ENCODE measurements around the gene BIRC3.

The BIRC3 gene

GRCh38 chr11:102317099-102317767, at the start of gene BIRC3:
BIRC3 (plus strand) TSS chr11:102317484; CDS start chr11:102324510, 7,026 bp downstream.
- Histone ChIP-seq H3K9ac (ENCODE audit: low read depth in 1 of 2, low read length in 2 of 2) (peak within 1 kb of the TSS; percentile 65 to 87), H3K4me1 (ENCODE audit: control insufficient read depth in 1 of 2, insufficient read depth in 2 of 2, low read length in 2 of 2) (peaks cover 43 to 44% of the 10 kb centered on the region in 2 donors), H3K27me3 (ENCODE audit: control insufficient read depth in 1 of 2, insufficient read depth in 2 of 2, low read length in 2 of 2) (no peaks in the 10 kb centered on the region), H3K36me3 (ENCODE audit: control insufficient read depth in 1 of 2, insufficient read depth in 2 of 2, low read length in 2 of 2) (no peaks in the 10 kb centered on the region), H3K27ac (ENCODE audit: low read depth, low read length) (peak within 1 kb of the TSS; percentile 64), H3K4me3 (ENCODE audit: low read depth in 1 of 2, low read length in 2 of 2) (peak within 1 kb of the TSS; percentile 72 to 78), H3K9me3 (ENCODE audit: control insufficient read depth in 1 of 2, low read length in 2 of 2) (no peaks in the 10 kb centered on the region)

DNA sequence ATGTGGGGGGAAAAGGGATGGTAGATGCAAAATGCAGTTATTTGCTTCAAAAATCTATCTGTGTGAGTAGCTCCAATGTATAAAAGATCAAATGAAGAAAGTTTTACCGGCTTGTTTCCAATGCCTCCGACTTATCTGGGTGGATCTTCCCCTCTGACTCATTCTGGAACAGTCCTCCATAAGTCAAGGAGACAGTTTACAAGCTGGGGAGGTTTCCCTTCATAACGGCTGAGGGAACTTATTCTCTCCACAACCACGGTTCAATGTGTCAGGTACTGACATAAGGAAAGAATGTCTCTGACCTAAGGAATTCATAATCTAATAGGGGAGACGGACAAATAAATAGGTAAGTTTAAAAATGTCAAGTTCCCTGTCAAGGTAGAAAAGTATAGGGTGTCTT, 49.7 kb upstream of the BIRC3 start:
- no peaks in the 10 kb centered on the region for H3K36me3 ChIP-seq (ENCODE audit: control insufficient read depth in 1 of 2, insufficient read depth in 2 of 2, low read length in 2 of 2)
- H3K4me3 ChIP-seq (ENCODE audit: low read depth in 1 of 2, low read length in 2 of 2), result peak overlapping the region; percentile 79 to 86
- H3K4me1 ChIP-seq (ENCODE audit: control insufficient read depth in 1 of 2, insufficient read depth in 2 of 2, low read length in 2 of 2), result peaks cover 27 to 39% of the 10 kb centered on the region in 2 donors
- H3K27ac ChIP-seq (ENCODE audit: low read depth, low read length), result no peak overlapping the region
- H3K9ac ChIP-seq (ENCODE audit: low read depth in 1 of 2, low read length in 2 of 2), result peak overlapping the region; percentile 54 to 85
- H3K9me3 ChIP-seq (ENCODE audit: control insufficient read depth in 1 of 2, low read length in 2 of 2), result no peaks in the 10 kb centered on the region
- no peaks in the 10 kb centered on the region for H3K27me3 ChIP-seq (ENCODE audit: control insufficient read depth in 1 of 2, insufficient read depth in 2 of 2, low read length in 2 of 2)

- H3K9ac ChIP-seq (ENCODE audit: low read depth in 1 of 2, low read length in 2 of 2), result peak overlapping the region; percentile 63 to 85
- no peaks in the 10 kb centered on the region for H3K36me3 ChIP-seq (ENCODE audit: control insufficient read depth in 1 of 2, insufficient read depth in 2 of 2, low read length in 2 of 2)
- H3K27ac ChIP-seq (ENCODE audit: low read depth, low read length), result peak overlapping the region; percentile 35
Measured at GRCh38 chr11:102268083-102268984, 49.0 kb upstream of the BIRC3 start.

GRCh38 chr11:102268985-102269470, 48.3 kb upstream of the BIRC3 start:
- Histone ChIP-seq H3K27ac (ENCODE audit: low read depth, low read length) (no peak overlapping the region), H3K9ac (ENCODE audit: low read depth in 1 of 2, low read length in 2 of 2) (peak overlapping the region; percentile 63 to 64), H3K4me3 (ENCODE audit: low read depth in 1 of 2, low read length in 2 of 2) (peak overlapping the region; percentile 79 to 86)

More at GRCh38 chr11:102268083-102268984, 49.0 kb upstream of the BIRC3 start:
- Histone ChIP-seq H3K9me3 (ENCODE audit: control insufficient read depth in 1 of 2, low read length in 2 of 2) (no peaks in the 10 kb centered on the region), H3K4me1 (ENCODE audit: control insufficient read depth in 1 of 2, insufficient read depth in 2 of 2, low read length in 2 of 2) (peaks cover 27 to 40% of the 10 kb centered on the region in 2 donors), H3K4me3 (ENCODE audit: low read depth in 1 of 2, low read length in 2 of 2) (peak overlapping the region; percentile 79 to 86), H3K27me3 (ENCODE audit: control insufficient read depth in 1 of 2, insufficient read depth in 2 of 2, low read length in 2 of 2) (no peaks in the 10 kb centered on the region)

DNA sequence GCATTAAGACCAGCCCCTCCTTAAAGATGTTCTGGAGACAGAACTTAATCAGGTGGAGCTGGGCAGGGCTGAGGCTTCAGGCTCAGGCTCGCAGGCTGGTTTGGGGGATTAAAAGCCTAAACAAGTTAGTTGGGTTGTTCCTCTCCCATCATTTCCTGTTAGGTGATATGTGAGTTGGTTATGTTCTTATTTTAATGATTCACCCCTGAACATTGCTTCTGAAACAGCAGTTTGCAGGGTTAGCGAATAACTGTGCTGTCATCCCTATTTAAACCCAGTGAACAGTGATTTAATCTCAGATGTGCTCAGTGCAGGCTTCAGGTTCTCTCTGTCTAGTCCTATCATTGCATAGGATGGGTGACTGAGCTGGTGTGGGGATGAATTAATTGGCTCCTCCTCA, 47.4 kb upstream of the BIRC3 start:
- Histone ChIP-seq H3K36me3 (ENCODE audit: control insufficient read depth in 1 of 2, insufficient read depth in 2 of 2, low read length in 2 of 2) (no peaks in the 10 kb centered on the region), H3K4me1 (ENCODE audit: control insufficient read depth in 1 of 2, insufficient read depth in 2 of 2, low read length in 2 of 2) (peaks cover 27 to 40% of the 10 kb centered on the region in 2 donors), H3K27me3 (ENCODE audit: control insufficient read depth in 1 of 2, insufficient read depth in 2 of 2, low read length in 2 of 2) (no peaks in the 10 kb centered on the region), H3K9ac (ENCODE audit: low read depth in 1 of 2, low read length in 2 of 2) (peak overlapping the region in 1 of 2 donors; percentile 2), H3K9me3 (ENCODE audit: control insufficient read depth in 1 of 2, low read length in 2 of 2) (peaks cover 0 to 2% of the 10 kb centered on the region in 2 donors), H3K27ac (ENCODE audit: low read depth, low read length) (no peak overlapping the region), H3K4me3 (ENCODE audit: low read depth in 1 of 2, low read length in 2 of 2) (no peak overlapping the region)

More at GRCh38 chr11:102268985-102269470, 48.3 kb upstream of the BIRC3 start:
- Histone ChIP-seq H3K4me1 (ENCODE audit: control insufficient read depth in 1 of 2, insufficient read depth in 2 of 2, low read length in 2 of 2) (peaks cover 27 to 40% of the 10 kb centered on the region in 2 donors), H3K36me3 (ENCODE audit: control insufficient read depth in 1 of 2, insufficient read depth in 2 of 2, low read length in 2 of 2) (no peaks in the 10 kb centered on the region), H3K9me3 (ENCODE audit: control insufficient read depth in 1 of 2, low read length in 2 of 2) (no peaks in the 10 kb centered on the region), H3K27me3 (ENCODE audit: control insufficient read depth in 1 of 2, insufficient read depth in 2 of 2, low read length in 2 of 2) (no peaks in the 10 kb centered on the region)

DNA sequence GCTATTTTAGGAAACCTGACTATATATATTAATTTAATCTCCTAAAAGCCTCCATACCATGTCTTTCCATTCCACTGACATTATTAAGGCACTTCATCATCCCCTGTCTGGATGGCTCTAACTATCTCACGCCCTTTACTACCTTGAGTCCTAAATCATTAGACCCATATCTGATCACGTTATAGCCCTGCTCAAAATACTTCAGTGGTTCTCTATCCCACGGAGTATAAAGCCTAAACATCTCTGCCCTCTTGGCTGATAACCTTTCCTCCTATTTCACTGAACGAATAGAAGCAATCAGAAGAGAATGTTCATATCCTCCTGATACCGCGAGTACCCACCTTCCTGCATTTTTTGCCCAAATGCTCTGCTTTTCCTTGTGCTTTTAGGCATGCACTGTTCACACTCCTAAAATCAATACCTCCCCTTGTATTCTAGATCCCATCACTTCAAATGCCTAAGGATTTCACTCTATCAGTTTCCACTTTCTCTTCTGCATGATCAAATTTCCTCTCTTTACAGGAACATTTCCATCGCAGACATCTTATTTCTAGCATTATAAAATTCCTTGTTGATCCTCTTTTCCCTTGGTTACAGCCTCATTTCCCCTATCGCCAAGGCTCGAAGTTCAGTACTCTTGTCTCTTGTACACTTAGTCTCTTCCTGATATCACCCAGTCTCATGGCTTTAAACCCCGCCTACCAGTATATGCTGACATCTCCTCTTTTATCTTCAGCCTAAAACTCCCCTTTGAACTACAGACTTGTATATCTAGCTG, 45.0 kb upstream of the BIRC3 start:
- peak overlapping the region in 1 of 2 donors; percentile 41 for H3K4me3 ChIP-seq (ENCODE audit: low read depth in 1 of 2, low read length in 2 of 2)

DNA sequence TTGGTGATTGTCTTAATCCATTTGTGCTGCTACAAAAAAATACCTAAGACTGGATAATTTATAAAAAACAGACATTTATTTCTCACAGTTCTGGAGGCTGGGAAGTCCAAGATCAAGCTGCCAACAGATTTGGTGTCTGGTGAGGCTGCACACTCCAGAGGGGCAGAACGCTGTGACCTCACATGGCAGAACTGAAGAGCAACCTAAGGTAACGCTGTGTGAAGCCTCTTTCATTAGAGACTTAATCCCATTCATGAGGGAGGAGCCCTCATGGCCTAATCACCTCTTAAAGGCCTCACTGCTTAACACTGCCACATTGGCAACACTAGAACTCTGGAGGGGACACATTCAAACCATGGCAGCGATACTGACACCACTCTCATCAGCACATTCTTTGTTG, 42.7 kb upstream of the BIRC3 start:
- H3K27ac ChIP-seq (ENCODE audit: low read depth, low read length), result no peak overlapping the region
- H3K4me3 ChIP-seq (ENCODE audit: low read depth in 1 of 2, low read length in 2 of 2), result no peak overlapping the region
- no peaks in the 10 kb centered on the region for H3K27me3 ChIP-seq (ENCODE audit: control insufficient read depth in 1 of 2, insufficient read depth in 2 of 2, low read length in 2 of 2)
- no peak overlapping the region for H3K9ac ChIP-seq (ENCODE audit: low read depth in 1 of 2, low read length in 2 of 2)
- peaks cover 0 to 2% of the 10 kb centered on the region in 2 donors for H3K9me3 ChIP-seq (ENCODE audit: control insufficient read depth in 1 of 2, low read length in 2 of 2)
- H3K36me3 ChIP-seq (ENCODE audit: control insufficient read depth in 1 of 2, insufficient read depth in 2 of 2, low read length in 2 of 2), result no peaks in the 10 kb centered on the region
- peaks cover 11 to 35% of the 10 kb centered on the region in 2 donors for H3K4me1 ChIP-seq (ENCODE audit: control insufficient read depth in 1 of 2, insufficient read depth in 2 of 2, low read length in 2 of 2)

More for the DNA sequence above, 45.0 kb upstream of the BIRC3 start:
- Histone ChIP-seq H3K36me3 (ENCODE audit: control insufficient read depth in 1 of 2, insufficient read depth in 2 of 2, low read length in 2 of 2) (no peaks in the 10 kb centered on the region), H3K4me1 (ENCODE audit: control insufficient read depth in 1 of 2, insufficient read depth in 2 of 2, low read length in 2 of 2) (peaks cover 27 to 50% of the 10 kb centered on the region in 2 donors), H3K27ac (ENCODE audit: low read depth, low read length) (no peak overlapping the region), H3K9ac (ENCODE audit: low read depth in 1 of 2, low read length in 2 of 2) (no peak overlapping the region), H3K9me3 (ENCODE audit: control insufficient read depth in 1 of 2, low read length in 2 of 2) (peaks cover 0 to 2% of the 10 kb centered on the region in 2 donors), H3K27me3 (ENCODE audit: control insufficient read depth in 1 of 2, insufficient read depth in 2 of 2, low read length in 2 of 2) (no peaks in the 10 kb centered on the region)

DNA sequence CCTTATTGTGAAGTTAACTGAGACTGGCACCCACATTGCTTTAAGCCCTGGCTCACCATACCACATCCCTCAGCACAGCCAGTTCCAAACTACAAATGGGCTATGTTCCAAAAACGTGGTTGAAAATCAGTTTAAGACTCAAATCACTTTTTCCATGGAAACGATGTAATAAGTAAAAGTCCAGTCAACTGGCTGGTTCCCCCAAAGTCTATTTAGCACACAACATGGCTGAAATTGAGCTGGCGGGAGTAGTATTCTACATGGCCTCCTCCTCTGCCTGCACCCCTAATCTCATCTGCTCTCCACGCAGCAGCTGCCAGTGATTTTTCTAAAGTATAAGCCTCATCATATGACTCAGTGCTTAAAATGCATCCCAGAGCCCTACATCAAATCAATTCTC, 40.9 kb upstream of the BIRC3 start:
- no peak overlapping the region for H3K27ac ChIP-seq (ENCODE audit: low read depth, low read length)

GRCh38 chr11:102276783-102277182, 40.5 kb upstream of the BIRC3 start:
- H3K9ac ChIP-seq (ENCODE audit: low read depth in 1 of 2, low read length in 2 of 2), result no peak overlapping the region
- no peak overlapping the region for H3K27ac ChIP-seq (ENCODE audit: low read depth, low read length)
- no peaks in the 10 kb centered on the region for H3K36me3 ChIP-seq (ENCODE audit: control insufficient read depth in 1 of 2, insufficient read depth in 2 of 2, low read length in 2 of 2)
- no peaks in the 10 kb centered on the region for H3K27me3 ChIP-seq (ENCODE audit: control insufficient read depth in 1 of 2, insufficient read depth in 2 of 2, low read length in 2 of 2)
- peaks cover 10 to 36% of the 10 kb centered on the region in 2 donors for H3K4me1 ChIP-seq (ENCODE audit: control insufficient read depth in 1 of 2, insufficient read depth in 2 of 2, low read length in 2 of 2)
- no peak overlapping the region for H3K4me3 ChIP-seq (ENCODE audit: low read depth in 1 of 2, low read length in 2 of 2)
- H3K9me3 ChIP-seq (ENCODE audit: control insufficient read depth in 1 of 2, low read length in 2 of 2), result peaks cover 0 to 2% of the 10 kb centered on the region in 2 donors

More for the DNA sequence above, 40.9 kb upstream of the BIRC3 start:
- no peak overlapping the region for H3K9ac ChIP-seq (ENCODE audit: low read depth in 1 of 2, low read length in 2 of 2)
- H3K9me3 ChIP-seq (ENCODE audit: control insufficient read depth in 1 of 2, low read length in 2 of 2), result peaks cover 0 to 2% of the 10 kb centered on the region in 2 donors
- no peaks in the 10 kb centered on the region for H3K27me3 ChIP-seq (ENCODE audit: control insufficient read depth in 1 of 2, insufficient read depth in 2 of 2, low read length in 2 of 2)
- H3K4me1 ChIP-seq (ENCODE audit: control insufficient read depth in 1 of 2, insufficient read depth in 2 of 2, low read length in 2 of 2), result peaks cover 12 to 36% of the 10 kb centered on the region in 2 donors
- no peaks in the 10 kb centered on the region for H3K36me3 ChIP-seq (ENCODE audit: control insufficient read depth in 1 of 2, insufficient read depth in 2 of 2, low read length in 2 of 2)
- H3K4me3 ChIP-seq (ENCODE audit: low read depth in 1 of 2, low read length in 2 of 2), result no peak overlapping the region

Measured in duodenal mucosa (tissue), 2 donors.